Heart right ventricle (tissue), 16 donors: ENCODE results near the gene HLF. TPM values are rescaled to one million over a fixed set of nuclear protein-coding genes. Genes with fewer than 3 reads are reported as not detected.

Source experiments
- ATAC-seq, 8 donors: fragments of 200-7000 bp; cut with Tn5 transposase; one replicate each; pipeline ENCODE4 v1.9.1; 2020; ENCODE audit warnings: mild to moderate bottlenecking in 8 of 8, moderate library complexity in 8 of 8, moderate number of reproducible peaks in 1 of 8
- DNase-seq, 2 donors: peaks; one replicate each; pipeline ENCODE4 v3.0.0-alpha.2; 2020
- H3K27ac ChIP-seq, 10 donors: fragments of 200-600 bp; sonication (generic) in 2 of 10; one replicate each; pipeline versions ENCODE4 v1.5.0 to v1.8.0; 2020 to 2022; ENCODE audit warnings: mild to moderate bottlenecking in 3 of 10
- H3K27me3 ChIP-seq, 7 donors: fragments of 200-600 bp; one replicate each; pipeline ENCODE4 v1.8.0; 2021 to 2022; ENCODE audit warnings: mild to moderate bottlenecking in 2 of 7
- H3K36me3 ChIP-seq, 9 donors: fragments of 200-600 bp; sonication (generic) in 1 of 9; one replicate each; pipeline versions ENCODE4 v1.5.0 to v1.8.0; 2020 to 2022; ENCODE audit warnings: mild to moderate bottlenecking in 2 of 9
- H3K4me1 ChIP-seq, 9 donors: fragments of 200-600 bp; sonication (generic) in 1 of 9; one replicate each; pipeline versions ENCODE4 v1.5.0 to v1.8.0; 2020 to 2022; ENCODE audit warnings: mild to moderate bottlenecking in 4 of 9
- H3K4me3 ChIP-seq, 10 donors: fragments of 200-600 bp; sonication (generic) in 2 of 10; one replicate each; pipeline versions ENCODE4 v1.5.0 to v1.8.0; 2020 to 2022; ENCODE audit warnings: mild to moderate bottlenecking in 7 of 10, moderate library complexity in 2 of 10
- H3K9me3 ChIP-seq, 11 donors: fragments of 200-600 bp in 10 of 11; sonication (generic) in 2 of 11; one replicate each; pipeline versions ENCODE4 v1.5.0 to v1.8.0; 2013 to 2022; ENCODE audit warnings: mild to moderate bottlenecking in 2 of 11, control low read depth in 1 of 11, moderate library complexity in 1 of 11
- WGBS, 2 donors: extraction: QIAGEN DNeasy Blood & Tissue Kit; methylation state at CpG; one replicate each; pipeline ENCODE4 v1.1.7; 2013; ENCODE audit warnings: inconsistent platforms in 1 of 2; 5-methylcytosine and 5-hydroxymethylcytosine counted together
- intact Hi-C, 10 donors: fragments of 100-400 bp; cut with DNase I; formaldehyde crosslinking; loops; one replicate each; pipeline versions ENCODE4 v1.11.1 to v1.14.2; 2022
- polyA plus RNA-seq, 2 donors: library from polyadenylated mRNA; stranded (reverse); fragments of 200-250 nt; gene quantifications; one replicate each; pipeline ENCODE4 v1.2.3, GENCODE V29; 2013
- total RNA-seq, 10 donors: library from RNA; stranded (reverse); fragmentation: NEBNext Ultra II Directional in 3 of 10; extraction: Animal tissue kit (Norgen Biotek cat#: 25700) in 3 of 10; gene quantifications; one replicate each; pipeline versions ENCODE4 v1.2.1 to v1.2.4, GENCODE V29; 2021 to 2023
- TF ChIP-seq, protein P1 (sequence below), 9 donors: fragments of 200-600 bp; sonication (generic) in 2 of 9; IDR thresholded peaks; one replicate each; pipeline versions ENCODE4 v1.5.0 to v1.8.0; 2021 to 2022; ENCODE audit warnings: antibody characterized with exemption in 9 of 9, mild to moderate bottlenecking in 5 of 9, moderate library complexity in 1 of 9
- donor health status: Arrhythmogenic right ventricular cardiomyopathy.
- donor health status: ischemic (EF 13 %, LVEDD 7.1; RV severe dilation, severe dysfunction).
- donor health status: healthy with polysubstance abuse.
- donor health status: DM: no; HTN: yes; CAD: no.
- donor health status: DM: no; HTN: no; CAD: no.
- donor health status: ischemic (EF 25% LVEDD 6.9; RV normal size, moderate dysfunction).
- donor health status: ischemic (EF 25% LVEDD 5.7; RV mildly dilated, moderate dysfunction).
- donor health status: healthy.
- donor health status: DM: yes; HTN: yes; CAD: no.
- donor health status: Ischemic cardiomyopathy.
- donor health status: ischemic (EF 35%, LVEDD 5.7; RV mildly dilated, moderate dysfunction).
- donor health status: nonischemic (EF 11% LVEDD 7.7; RV severe dilation, severe dysfunction).
- donor health status: DM: yes; HTN: yes; CAD: no.
- donor health status: PGD.
- donor health status: ischemic (EF 29% LVEDD 5.4; RV normal size, mild dysfunction).
- donor health status: nonischemic (EF 23%, LVEDD 6.1; RV moderate dilation, normal function).

HLF gene
- total and polyA plus RNA-seq, 12 donors, result 4.1 to 42.5 (median 30.1) TPM

DNA sequence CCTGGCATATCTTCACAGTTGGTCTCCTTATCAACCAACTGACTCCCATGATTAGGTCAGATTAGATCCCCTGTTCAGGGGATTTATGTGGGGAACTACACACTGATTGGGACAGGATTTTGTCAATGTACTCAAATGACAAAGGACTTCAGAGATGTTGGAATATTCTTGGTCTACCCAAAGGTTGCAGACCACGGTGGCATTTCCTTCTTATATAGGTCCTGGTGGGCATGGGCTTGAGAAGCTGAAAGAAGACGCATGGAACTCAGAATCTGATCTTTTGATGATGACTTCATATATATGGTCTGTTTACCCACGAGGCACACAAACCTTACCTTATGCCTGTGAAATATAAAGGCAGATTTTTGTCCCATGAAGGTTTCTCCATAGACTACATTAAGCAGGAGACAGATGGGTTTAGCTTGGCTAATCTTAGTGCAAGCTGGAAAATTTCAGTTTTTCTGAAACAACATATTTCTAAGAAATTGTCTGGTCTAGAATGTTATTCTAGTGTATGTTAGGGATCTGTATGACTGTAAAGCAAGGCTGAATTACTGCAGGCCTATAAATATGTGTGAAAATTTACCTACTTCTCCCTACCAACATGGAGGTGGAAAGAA, 33.5 kb downstream of the HLF start:
- H3K4me1 ChIP-seq, result peaks cover 2 to 41% (median 28%) of the 10 kb centered on the region in 9 donors
- ATAC-seq (no peak), DNase-seq (no peak)
- TF ChIP-seq, protein P1, sequence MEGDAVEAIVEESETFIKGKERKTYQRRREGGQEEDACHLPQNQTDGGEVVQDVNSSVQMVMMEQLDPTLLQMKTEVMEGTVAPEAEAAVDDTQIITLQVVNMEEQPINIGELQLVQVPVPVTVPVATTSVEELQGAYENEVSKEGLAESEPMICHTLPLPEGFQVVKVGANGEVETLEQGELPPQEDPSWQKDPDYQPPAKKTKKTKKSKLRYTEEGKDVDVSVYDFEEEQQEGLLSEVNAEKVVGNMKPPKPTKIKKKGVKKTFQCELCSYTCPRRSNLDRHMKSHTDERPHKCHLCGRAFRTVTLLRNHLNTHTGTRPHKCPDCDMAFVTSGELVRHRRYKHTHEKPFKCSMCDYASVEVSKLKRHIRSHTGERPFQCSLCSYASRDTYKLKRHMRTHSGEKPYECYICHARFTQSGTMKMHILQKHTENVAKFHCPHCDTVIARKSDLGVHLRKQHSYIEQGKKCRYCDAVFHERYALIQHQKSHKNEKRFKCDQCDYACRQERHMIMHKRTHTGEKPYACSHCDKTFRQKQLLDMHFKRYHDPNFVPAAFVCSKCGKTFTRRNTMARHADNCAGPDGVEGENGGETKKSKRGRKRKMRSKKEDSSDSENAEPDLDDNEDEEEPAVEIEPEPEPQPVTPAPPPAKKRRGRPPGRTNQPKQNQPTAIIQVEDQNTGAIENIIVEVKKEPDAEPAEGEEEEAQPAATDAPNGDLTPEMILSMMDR (IDR thresholded peaks at IDR 0.05), result no peak
- no peak overlapping the region for H3K4me3 ChIP-seq
- WGBS, 2 donors, result 84 to 86% methylated on average over 3 of the region's 3 CpGs
- intact Hi-C loops, result loop anchor here in 7 of 10 donors (5.0 to 10.0 kb wide), 6 partner anchors 63 to 306 kb away; no protein-coding TSS in a partner anchor
- H3K27ac ChIP-seq, result no peak overlapping the region
- H3K9me3 ChIP-seq, result no peaks in the 10 kb centered on the region
- no peaks in the 10 kb centered on the region for H3K27me3 ChIP-seq
- peaks cover 0 to 34% (median 0%) of the 10 kb centered on the region in 9 donors for H3K36me3 ChIP-seq

DNA sequence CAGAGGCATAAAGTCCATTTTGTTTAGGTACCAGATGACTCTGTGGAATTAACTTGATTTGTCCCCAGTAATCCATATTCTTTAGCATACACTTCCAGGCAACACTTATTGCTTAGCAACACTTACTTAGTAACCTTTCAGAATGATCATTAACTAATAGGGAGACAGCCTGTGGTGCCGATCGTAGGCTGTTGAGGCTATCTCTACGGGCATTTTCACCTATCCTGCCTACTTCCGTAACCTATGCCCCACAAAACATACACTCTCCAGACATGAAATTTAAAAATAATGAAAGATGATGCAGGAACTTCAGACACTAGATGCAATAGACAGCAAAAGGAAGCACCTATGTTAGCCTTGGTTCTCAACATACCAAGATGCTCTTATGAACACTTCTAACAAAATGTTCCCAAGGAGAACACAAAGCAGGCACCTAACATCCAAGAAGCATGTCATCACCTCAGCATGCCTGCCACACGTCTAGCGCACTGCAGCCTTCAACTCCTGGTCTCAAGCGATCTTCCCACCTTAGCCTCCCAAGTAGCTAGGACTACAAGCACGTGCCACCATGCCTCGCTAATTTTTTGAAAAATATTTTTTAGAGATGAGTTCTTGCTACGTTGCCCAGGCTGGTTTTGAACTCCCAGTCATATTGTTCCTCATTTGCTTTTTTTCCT, 34.5 kb downstream of the HLF start:
- peaks cover 2 to 42% (median 28%) of the 10 kb centered on the region in 9 donors for H3K4me1 ChIP-seq
- no peaks in the 10 kb centered on the region for H3K27me3 ChIP-seq
- ATAC-seq (no peak), DNase-seq (no peak)
- TF ChIP-seq, protein P1 (IDR thresholded peaks at IDR 0.05), result no peak
- no peak overlapping the region for H3K27ac ChIP-seq
- H3K4me3 ChIP-seq, result no peak overlapping the region
- WGBS, 2 donors, result 89 to 93% methylated on average over 10 of the region's 10 CpGs
- H3K9me3 ChIP-seq, result no peaks in the 10 kb centered on the region
- intact Hi-C loops, result loop anchor here in 7 of 10 donors (5.0 to 10.0 kb wide), 6 partner anchors 64 to 307 kb away; no protein-coding TSS in a partner anchor
- peaks cover 0 to 29% (median 0%) of the 10 kb centered on the region in 9 donors for H3K36me3 ChIP-seq

DNA sequence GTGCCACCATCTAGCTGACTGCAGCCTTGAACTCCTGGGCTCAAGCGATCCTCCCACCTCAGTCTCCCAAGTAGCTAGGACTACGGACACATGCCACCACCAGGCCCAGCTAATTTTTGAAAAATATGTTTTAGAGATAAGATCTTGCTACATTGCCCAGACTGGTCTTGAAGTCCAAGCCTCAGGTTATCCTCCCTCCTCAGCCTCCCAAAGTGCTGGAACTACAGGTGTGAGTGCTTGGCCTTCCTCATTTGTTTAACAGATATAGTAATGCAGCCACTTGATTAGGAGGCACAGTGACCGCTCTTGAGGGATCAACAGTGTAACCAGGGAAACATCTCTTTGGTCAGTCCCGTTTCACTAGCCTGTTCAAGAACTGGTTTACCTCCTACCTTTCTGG, 35.1 kb downstream of the HLF start:
- intact Hi-C loops, result loop anchor here in 7 of 10 donors (5.0 to 10.0 kb wide), 6 partner anchors 65 to 308 kb away; no protein-coding TSS in a partner anchor
- H3K27ac ChIP-seq, result no peak overlapping the region
- no peaks in the 10 kb centered on the region for H3K27me3 ChIP-seq
- DNase-seq (no peak), ATAC-seq (no peak)
- no peaks in the 10 kb centered on the region for H3K9me3 ChIP-seq
- H3K4me1 ChIP-seq, result peaks cover 2 to 38% (median 27%) of the 10 kb centered on the region in 9 donors
- H3K36me3 ChIP-seq, result peaks cover 0 to 29% (median 0%) of the 10 kb centered on the region in 9 donors
- TF ChIP-seq, protein P1 (IDR thresholded peaks at IDR 0.05), result no peak
- no peak overlapping the region for H3K4me3 ChIP-seq
- WGBS, 2 donors, result 94 to 96% methylated on average over 4 of the region's 4 CpGs

DNA sequence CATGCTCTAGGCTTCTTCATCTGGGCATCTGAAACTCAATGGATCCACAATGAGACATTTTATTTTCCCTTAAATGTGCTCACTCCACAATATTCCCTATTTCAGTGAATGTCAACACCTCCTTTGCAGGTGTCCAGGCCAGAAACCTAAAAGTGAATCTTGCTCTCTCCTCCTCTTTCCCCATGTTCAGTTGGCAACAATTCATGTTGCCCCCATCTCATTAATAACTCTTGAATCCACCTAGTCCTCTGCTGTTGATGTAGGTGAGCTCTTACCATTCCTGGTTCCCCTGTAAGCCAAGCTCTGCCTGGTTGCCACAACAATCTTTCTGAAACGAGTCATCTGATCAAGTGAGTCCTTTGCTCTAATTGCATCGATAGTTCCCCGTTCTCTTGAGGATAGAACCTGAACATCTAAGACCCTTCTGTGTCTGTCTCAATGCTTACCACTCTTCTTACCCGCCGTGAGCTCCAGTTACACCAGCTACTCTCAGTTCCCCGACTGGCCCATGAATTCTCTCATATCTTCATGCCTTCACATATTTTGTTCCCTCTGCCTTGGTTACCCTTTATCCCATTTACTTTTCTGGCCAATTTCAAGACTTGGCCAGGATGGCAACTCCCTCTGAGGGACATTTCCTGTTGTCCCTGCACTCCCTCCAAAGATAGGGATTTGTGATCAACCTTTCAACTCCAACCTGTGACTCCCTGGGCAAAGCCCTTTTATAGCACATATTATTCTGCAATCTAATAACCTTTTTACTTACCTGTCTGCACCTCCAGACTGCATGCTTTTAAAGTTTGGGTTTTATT, 35.9 kb downstream of the HLF start:
- Histone ChIP-seq H3K4me1 (peaks cover 1 to 30% (median 19%) of the 10 kb centered on the region in 9 donors), H3K4me3 (no peak overlapping the region), H3K36me3 (peaks cover 0 to 29% (median 0%) of the 10 kb centered on the region in 9 donors), H3K27me3 (no peaks in the 10 kb centered on the region), H3K9me3 (no peaks in the 10 kb centered on the region), H3K27ac (no peak overlapping the region)
- intact Hi-C loops, result no loop called here
- TF ChIP-seq, protein P1 (IDR thresholded peaks at IDR 0.05), result no peak
- DNase-seq (no peak), ATAC-seq (no peak)
- WGBS, 2 donors, result 86 to 89% methylated on average over 6 of the region's 6 CpGs
